CD8-positive, alpha-beta memory T cell (primary cell): ENCODE results near the gene ADAMTS20. TPM values are rescaled to one million over a fixed set of nuclear protein-coding genes. Genes with fewer than 3 reads are reported as not detected.

Experiments used
- CTCF ChIA-PET: fragments of 350-600 bp; sonication (Branson Sonifier 250); formaldehyde crosslinking; loops from one replicate; lab custom pipeline; 2021; ENCODE audit warnings: antibody characterized with exemption; lab: Charles Lee
- POLR2A ChIA-PET: fragments of 350-600 bp; sonication (Branson Sonifier 250); formaldehyde crosslinking; loops from one replicate; lab custom pipeline; 2021; ENCODE audit warnings: antibody characterized with exemption; lab: Charles Lee
- DNase-seq, 5 donors: peaks; one replicate each; pipeline versions ENCODE4 v3.0.0 to v3.0.0-alpha.2; 2020 to 2022; ENCODE audit warnings: mixed read lengths in 1 of 5
- H3K27ac ChIP-seq: one replicate; pipeline ENCODE4 v1.7.0; 2013; ENCODE audit warnings: low read depth, mild to moderate bottlenecking, low read length, moderate library complexity
- H3K27me3 ChIP-seq: 2 replicates; pipeline ENCODE4 v1.7.0; 2013; ENCODE audit warnings: low read length, mild to moderate bottlenecking; ENCODE audit not compliant: insufficient read depth, poor library complexity, severe bottlenecking
- H3K36me3 ChIP-seq: 2 replicates; pipeline ENCODE4 v1.7.0; 2013; ENCODE audit warnings: mild to moderate bottlenecking, low read length, moderate library complexity; ENCODE audit not compliant: insufficient read depth
- H3K4me1 ChIP-seq: 2 replicates; pipeline ENCODE4 v1.7.0; 2013; ENCODE audit warnings: mild to moderate bottlenecking, low read length, moderate library complexity; ENCODE audit not compliant: insufficient read depth
- H3K4me3 ChIP-seq: 2 replicates; pipeline ENCODE4 v1.7.0; 2013; ENCODE audit warnings: mild to moderate bottlenecking, low read length
- H3K9me3 ChIP-seq: 2 replicates; pipeline ENCODE4 v1.7.0; 2013; ENCODE audit warnings: mild to moderate bottlenecking, low read length
- H3K27ac Mint-ChIP-seq, 8 donors: one replicate each; pipeline ENCODE4 v1.8.0; 2020 to 2021; ENCODE audit warnings: mixed read lengths in 8 of 8, mild to moderate bottlenecking in 6 of 8, inconsistent platforms in 3 of 8, moderate library complexity in 3 of 8
- H3K27me3 Mint-ChIP-seq, 2 donors: one replicate each; pipeline ENCODE4 v1.8.0; 2020 to 2021; ENCODE audit warnings: mixed read lengths in 2 of 2, mild to moderate bottlenecking in 1 of 2, moderate library complexity in 1 of 2
- H3K36me3 Mint-ChIP-seq, 3 donors: one replicate each; pipeline ENCODE4 v1.8.0; 2020 to 2021; ENCODE audit warnings: mixed read lengths in 3 of 3, inconsistent platforms in 1 of 3, mild to moderate bottlenecking in 1 of 3
- H3K4me1 Mint-ChIP-seq, 3 donors: one replicate each; pipeline ENCODE4 v1.8.0; 2020 to 2021; ENCODE audit warnings: mixed read lengths in 3 of 3, inconsistent platforms in 1 of 3, mild to moderate bottlenecking in 1 of 3
- H3K4me3 Mint-ChIP-seq, 7 donors: one replicate each; pipeline ENCODE4 v1.8.0; 2020 to 2021; ENCODE audit warnings: mixed read lengths in 7 of 7, mild to moderate bottlenecking in 6 of 7, moderate library complexity in 4 of 7, inconsistent platforms in 2 of 7
- H3K9me3 Mint-ChIP-seq, 5 donors: one replicate each; pipeline ENCODE4 v1.8.0; 2020 to 2022; ENCODE audit warnings: mixed read lengths in 5 of 5, mild to moderate bottlenecking in 3 of 5, moderate library complexity in 2 of 5, inconsistent platforms in 1 of 5
- polyA plus RNA-seq: library from polyadenylated mRNA; unstranded; fragments of 300-500 nt; fragmentation: Illumina TruSeq; gene quantifications from one replicate; pipeline ENCODE4 v1.2.3, GENCODE V29; 2021
- total RNA-seq, 2 experiments: library from RNA; stranded (reverse); gene quantifications; one replicate each; pipeline ENCODE4 v1.2.3, GENCODE V29; 2021

ADAMTS20 gene
- total and polyA plus RNA-seq, 3 experiments from 2014 or later = not detected

DNA sequence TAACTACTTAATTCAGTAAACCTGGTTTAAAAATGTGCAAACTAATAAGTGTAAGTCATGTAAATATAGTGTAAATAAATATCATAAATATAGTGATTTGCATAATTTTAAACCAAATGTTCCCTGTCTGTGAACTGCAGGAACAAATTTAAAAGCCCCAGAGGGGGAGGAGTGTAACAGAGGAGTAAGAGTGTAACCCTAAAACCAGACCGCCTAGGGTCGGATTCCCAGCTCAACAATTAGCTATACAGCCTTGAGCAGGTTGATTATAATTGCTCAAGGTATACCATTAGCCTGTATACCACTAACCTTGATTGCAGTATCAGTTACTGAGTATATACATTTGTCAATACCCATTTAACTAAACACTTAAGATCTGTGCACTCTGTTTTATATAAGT lies 218.4 kb downstream of the ADAMTS20 start:
- Histone ChIP-seq H3K27ac (no peak overlapping the region), H3K36me3 (no peaks in the 10 kb centered on the region), H3K9me3 (no peaks in the 10 kb centered on the region), H3K4me3 (no peak overlapping the region), H3K4me1 (no peaks in the 10 kb centered on the region), H3K27me3 (no peaks in the 10 kb centered on the region)
- H3K27ac Mint-ChIP-seq = no peak overlapping the region
- DNase-seq = no peak
- no peaks in the 10 kb centered on the region for H3K36me3 Mint-ChIP-seq
- H3K4me3 Mint-ChIP-seq = no peak overlapping the region
- POLR2A ChIA-PET = no interaction called here
- no peaks in the 10 kb centered on the region for H3K27me3 Mint-ChIP-seq
- CTCF ChIA-PET = no interaction called here
- H3K4me1 Mint-ChIP-seq = no peaks in the 10 kb centered on the region
- peaks cover 0 to 2% (median 0%) of the 10 kb centered on the region in 5 donors for H3K9me3 Mint-ChIP-seq

DNA sequence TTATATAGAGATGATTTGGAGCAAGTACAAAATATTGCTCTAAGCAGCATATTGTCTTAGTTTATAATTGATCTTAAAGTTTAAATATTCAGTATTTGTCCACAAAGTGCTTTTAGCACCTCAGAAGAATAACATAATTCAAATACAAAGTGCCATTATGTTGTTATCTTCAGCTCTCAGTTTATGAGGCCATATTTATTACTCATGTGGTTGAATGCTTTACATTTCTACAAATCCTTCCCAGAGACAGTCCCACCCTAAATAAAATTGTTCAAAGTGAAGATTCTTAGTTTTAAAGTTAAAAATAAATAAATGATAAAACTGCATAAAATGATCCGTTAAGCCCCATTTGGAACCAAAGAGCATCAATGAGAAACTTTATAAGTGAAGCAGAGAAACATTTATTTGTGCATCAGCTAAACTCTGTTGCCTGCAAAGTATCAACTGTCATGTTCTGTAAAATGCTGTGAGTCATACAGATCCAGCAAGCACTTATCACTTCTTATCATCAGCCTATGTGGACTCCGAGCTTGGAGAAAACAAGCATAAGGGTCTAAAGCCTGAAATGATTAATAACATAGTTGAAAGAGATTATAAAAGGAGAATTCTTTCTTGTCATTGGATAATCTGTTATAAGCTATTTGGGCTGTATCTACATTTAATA lies 218.9 kb downstream of the ADAMTS20 start:
- POLR2A ChIA-PET = no interaction called here
- CTCF ChIA-PET = no interaction called here
- no peak overlapping the region for H3K27ac Mint-ChIP-seq
- DNase-seq = no peak
- Histone ChIP-seq H3K4me1 (no peaks in the 10 kb centered on the region), H3K36me3 (no peaks in the 10 kb centered on the region), H3K9me3 (no peaks in the 10 kb centered on the region), H3K27ac (no peak overlapping the region), H3K27me3 (no peaks in the 10 kb centered on the region), H3K4me3 (no peak overlapping the region)
- H3K27me3 Mint-ChIP-seq = no peaks in the 10 kb centered on the region
- H3K4me1 Mint-ChIP-seq = no peaks in the 10 kb centered on the region
- H3K36me3 Mint-ChIP-seq = no peaks in the 10 kb centered on the region
- peaks cover 0 to 2% (median 0%) of the 10 kb centered on the region in 5 donors for H3K9me3 Mint-ChIP-seq
- H3K4me3 Mint-ChIP-seq = no peak overlapping the region

DNA sequence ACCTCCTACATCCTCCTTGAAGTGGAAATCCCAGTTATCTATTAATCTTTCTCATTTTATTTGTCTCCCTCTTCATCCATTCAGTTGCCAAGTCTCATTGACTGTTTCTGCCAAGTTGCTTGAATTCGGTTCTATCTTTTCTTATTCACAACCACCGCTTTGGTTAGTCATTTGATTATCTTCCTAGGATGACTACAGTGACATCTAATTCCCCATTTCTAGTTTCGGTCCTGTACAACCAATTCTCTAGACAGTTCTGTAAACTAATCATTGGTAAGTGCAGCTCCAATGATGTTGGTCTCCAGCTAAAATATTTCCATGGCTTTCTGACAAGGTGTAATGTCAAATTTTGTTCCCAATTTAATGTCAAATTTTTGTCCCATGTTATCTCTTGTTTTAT lies 220.1 kb downstream of the ADAMTS20 start:
- Mint-ChIP-seq H3K27ac (no peak overlapping the region), H3K4me1 (no peaks in the 10 kb centered on the region), H3K9me3 (peaks cover 0 to 6% (median 0%) of the 10 kb centered on the region in 5 donors), H3K4me3 (no peak overlapping the region), H3K36me3 (no peaks in the 10 kb centered on the region), H3K27me3 (no peaks in the 10 kb centered on the region)
- POLR2A ChIA-PET = no interaction called here
- DNase-seq = no peak
- Histone ChIP-seq H3K36me3 (no peaks in the 10 kb centered on the region), H3K9me3 (no peaks in the 10 kb centered on the region), H3K4me1 (no peaks in the 10 kb centered on the region), H3K27ac (no peak overlapping the region), H3K27me3 (no peaks in the 10 kb centered on the region), H3K4me3 (no peak overlapping the region)
- CTCF ChIA-PET = no interaction called here

DNA sequence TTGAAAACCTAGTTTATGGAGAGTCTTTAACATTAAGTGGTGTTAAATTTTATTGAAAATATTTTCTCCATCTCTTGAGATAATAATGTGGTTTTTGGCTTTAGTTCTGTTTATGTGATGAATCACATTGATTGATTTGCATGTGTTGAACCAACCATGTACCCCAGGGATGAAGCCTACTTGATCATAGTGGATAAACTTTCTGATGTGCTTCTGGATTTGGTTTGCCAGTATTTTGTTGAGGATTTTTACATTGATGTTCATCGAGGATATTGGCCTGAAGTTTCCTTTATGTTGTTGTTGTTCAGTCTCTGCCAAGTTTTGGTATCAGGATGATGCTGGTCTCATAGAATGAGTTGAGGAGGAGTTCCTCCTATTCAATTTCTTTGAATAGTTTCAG lies 222.6 kb downstream of the ADAMTS20 start:
- no peak for DNase-seq
- no peak overlapping the region for H3K27ac ChIP-seq
- CTCF ChIA-PET = no interaction called here
- no peaks in the 10 kb centered on the region for H3K27me3 ChIP-seq
- peaks cover 0 to 1% of the 10 kb centered on the region in 2 donors for H3K27me3 Mint-ChIP-seq
- no peak overlapping the region for H3K4me3 Mint-ChIP-seq
- no peaks in the 10 kb centered on the region for H3K9me3 ChIP-seq
- H3K4me1 Mint-ChIP-seq = no peaks in the 10 kb centered on the region
- no peak overlapping the region for H3K27ac Mint-ChIP-seq
- H3K36me3 Mint-ChIP-seq = no peaks in the 10 kb centered on the region
- H3K9me3 Mint-ChIP-seq = peaks cover 0 to 6% (median 0%) of the 10 kb centered on the region in 5 donors
- no peaks in the 10 kb centered on the region for H3K4me1 ChIP-seq
- H3K36me3 ChIP-seq = no peaks in the 10 kb centered on the region
- POLR2A ChIA-PET = no interaction called here
- no peak overlapping the region for H3K4me3 ChIP-seq

DNA sequence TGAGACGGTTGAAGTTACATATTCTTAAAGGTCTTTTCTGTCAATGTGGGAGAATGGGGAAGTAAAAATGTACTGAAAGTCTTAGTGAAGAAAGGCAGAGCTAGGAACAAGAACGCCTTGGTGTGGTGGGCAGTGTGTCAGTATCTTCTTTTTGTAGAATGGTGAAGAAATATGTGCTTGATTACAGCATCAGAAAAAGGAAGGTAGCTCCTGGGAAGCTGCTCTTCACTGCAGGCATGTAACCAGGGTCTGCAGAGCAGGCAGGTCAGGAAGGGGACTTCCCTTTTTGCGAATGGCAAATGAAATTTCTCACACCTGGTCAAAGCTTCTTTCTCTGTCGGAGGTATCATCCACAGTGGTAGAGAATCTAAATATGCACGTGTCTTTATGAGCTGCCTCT lies 226.2 kb downstream of the ADAMTS20 start:
- Mint-ChIP-seq H3K36me3 (no peaks in the 10 kb centered on the region), H3K4me3 (no peak overlapping the region), H3K27ac (no peak overlapping the region), H3K27me3 (peaks cover 0 to 1% of the 10 kb centered on the region in 2 donors), H3K9me3 (peaks cover 3 to 8% (median 3%) of the 10 kb centered on the region in 5 donors), H3K4me1 (no peaks in the 10 kb centered on the region)
- no peaks in the 10 kb centered on the region for H3K4me1 ChIP-seq
- H3K36me3 ChIP-seq = no peaks in the 10 kb centered on the region
- no peak overlapping the region for H3K27ac ChIP-seq
- H3K27me3 ChIP-seq = no peaks in the 10 kb centered on the region
- H3K9me3 ChIP-seq = no peaks in the 10 kb centered on the region
- POLR2A ChIA-PET = no interaction called here
- H3K4me3 ChIP-seq = no peak overlapping the region
- no peak for DNase-seq
- CTCF ChIA-PET = no interaction called here

DNA sequence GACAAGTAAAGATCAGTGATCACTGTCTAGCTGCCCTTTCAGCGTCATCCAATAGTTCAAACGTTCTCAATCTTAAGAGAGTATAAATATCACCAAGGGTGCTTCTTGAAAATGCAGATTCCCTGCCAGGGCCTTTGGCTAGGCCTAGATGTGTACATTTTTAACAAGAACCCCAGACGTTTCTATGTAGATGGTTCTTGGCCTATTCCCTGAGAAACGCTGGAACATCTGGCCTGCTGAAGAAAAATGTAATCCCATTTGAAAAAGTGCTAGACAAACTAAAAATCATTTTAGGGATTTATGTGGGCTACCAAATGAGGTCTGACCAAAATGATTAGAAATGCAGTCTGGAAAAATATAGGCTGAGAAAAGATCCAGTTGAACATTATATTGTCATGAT lies 231.7 kb downstream of the ADAMTS20 start:
- no peak overlapping the region for H3K4me3 ChIP-seq
- H3K4me1 Mint-ChIP-seq = no peaks in the 10 kb centered on the region
- no peaks in the 10 kb centered on the region for H3K9me3 ChIP-seq
- H3K27me3 Mint-ChIP-seq = peaks cover 0 to 1% of the 10 kb centered on the region in 2 donors
- no peaks in the 10 kb centered on the region for H3K36me3 Mint-ChIP-seq
- no peaks in the 10 kb centered on the region for H3K4me1 ChIP-seq
- POLR2A ChIA-PET = no interaction called here
- DNase-seq = no peak
- no peak overlapping the region for H3K27ac ChIP-seq
- CTCF ChIA-PET = no interaction called here
- H3K36me3 ChIP-seq = no peaks in the 10 kb centered on the region
- no peaks in the 10 kb centered on the region for H3K27me3 ChIP-seq
- H3K27ac Mint-ChIP-seq = no peak overlapping the region
- H3K4me3 Mint-ChIP-seq = no peak overlapping the region
- H3K9me3 Mint-ChIP-seq = peaks cover 0 to 6% (median 3%) of the 10 kb centered on the region in 5 donors

DNA sequence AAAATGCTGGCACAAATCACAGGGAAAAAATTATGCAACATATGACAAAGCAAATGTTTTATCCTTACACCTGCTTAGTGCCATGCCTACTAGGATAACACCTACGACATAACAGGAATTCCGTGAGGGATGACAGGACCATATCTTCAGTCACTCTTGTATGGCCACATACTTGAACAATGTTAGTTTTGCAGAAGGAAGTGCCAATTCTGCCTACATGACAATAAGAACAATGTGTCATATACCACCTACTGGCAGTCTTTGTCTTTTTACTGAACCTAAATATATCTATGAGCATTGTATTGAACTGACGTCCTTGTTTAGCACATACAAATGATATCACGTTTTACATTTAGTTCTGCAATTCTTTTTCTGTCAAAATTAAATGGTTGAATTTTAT lies 234.0 kb downstream of the ADAMTS20 start:
- H3K36me3 ChIP-seq = no peaks in the 10 kb centered on the region
- DNase-seq = no peak
- H3K4me1 ChIP-seq = no peaks in the 10 kb centered on the region
- ChIA-PET CTCF (no interaction called here), POLR2A (no interaction called here)
- Mint-ChIP-seq H3K9me3 (peaks cover 0 to 6% (median 0%) of the 10 kb centered on the region in 5 donors), H3K36me3 (no peaks in the 10 kb centered on the region), H3K27ac (no peak overlapping the region), H3K27me3 (no peaks in the 10 kb centered on the region), H3K4me3 (no peak overlapping the region), H3K4me1 (no peaks in the 10 kb centered on the region)
- no peaks in the 10 kb centered on the region for H3K27me3 ChIP-seq
- H3K9me3 ChIP-seq = no peaks in the 10 kb centered on the region
- no peak overlapping the region for H3K27ac ChIP-seq
- H3K4me3 ChIP-seq = no peak overlapping the region

DNA sequence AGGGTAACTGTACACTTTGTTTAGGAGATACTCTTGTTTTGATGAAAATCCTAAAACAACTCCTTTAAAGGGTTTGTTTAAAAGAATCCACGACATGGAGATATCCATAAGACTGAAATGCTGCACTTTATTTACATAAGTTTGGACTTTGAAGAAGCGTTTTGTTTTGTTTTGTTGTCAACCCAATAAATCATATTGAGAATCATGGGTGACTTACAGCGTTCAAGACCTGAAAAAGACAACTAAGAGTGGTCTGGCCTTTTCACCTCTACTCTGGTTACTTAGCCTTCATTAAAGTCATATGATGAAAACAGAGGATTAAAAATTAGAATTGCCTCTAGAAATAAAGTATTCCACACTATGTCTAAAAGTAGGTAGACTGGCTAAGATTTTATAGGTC lies 234.8 kb downstream of the ADAMTS20 start:
- H3K27me3 ChIP-seq = no peaks in the 10 kb centered on the region
- ChIA-PET CTCF (no interaction called here), POLR2A (no interaction called here)
- no peak for DNase-seq
- no peaks in the 10 kb centered on the region for H3K9me3 ChIP-seq
- H3K4me1 ChIP-seq = no peaks in the 10 kb centered on the region
- no peak overlapping the region for H3K27ac ChIP-seq
- H3K27me3 Mint-ChIP-seq = no peaks in the 10 kb centered on the region
- H3K27ac Mint-ChIP-seq = no peak overlapping the region
- no peaks in the 10 kb centered on the region for H3K4me1 Mint-ChIP-seq
- H3K4me3 Mint-ChIP-seq = no peak overlapping the region
- no peak overlapping the region for H3K4me3 ChIP-seq
- no peaks in the 10 kb centered on the region for H3K36me3 ChIP-seq
- H3K9me3 Mint-ChIP-seq = peaks cover 0 to 6% (median 0%) of the 10 kb centered on the region in 5 donors
- H3K36me3 Mint-ChIP-seq = no peaks in the 10 kb centered on the region
